SK-N-MC (cell line): Measurements from ENCODE around the gene RELL1.

Experiments
- DNase-seq: peaks from one replicate; pipeline ENCODE4 v3.0.0-alpha.2; 2011; ENCODE audit warnings: low read depth, low spot score
- H3K27ac ChIP-seq: fragments of 200-600 bp; sonication (generic); 2 replicates; pipeline ENCODE4 v1.5.1; 2016; ENCODE audit warnings: mixed run types
- H3K36me3 ChIP-seq: fragments of 200-600 bp; sonication (generic); 2 replicates; pipeline ENCODE4 v1.6.1; 2017; ENCODE audit warnings: antibody characterized with exemption, low read length, mixed read lengths; ENCODE audit not compliant: insufficient read depth
- H3K4me3 ChIP-seq: fragments of 200-600 bp; sonication (generic); 2 replicates; pipeline ENCODE4 v1.5.1; 2016
- H3K9ac ChIP-seq: fragments of 200-600 bp; sonication (generic); 2 replicates; pipeline ENCODE4 v1.8.0; 2017; ENCODE audit warnings: mixed run types, mixed read lengths; ENCODE audit not compliant: insufficient read length
- H3K9me3 ChIP-seq: fragments of 200-600 bp; sonication (generic); 2 replicates; pipeline ENCODE4 v1.6.1; 2017; ENCODE audit warnings: low read depth, mild to moderate bottlenecking, antibody characterized with exemption, low read length, moderate library complexity, mixed read lengths
- EZH2 ChIP-seq: fragments of 200-600 bp; sonication (generic); IDR thresholded peaks from one replicate; pipeline ENCODE4 v1.6.1; 2017; ENCODE audit warnings: antibody characterized with exemption
- FOXP2 ChIP-seq: optimal IDR thresholded peaks from 2 replicates; pipeline ENCODE3; 2011; ENCODE audit warnings: mild to moderate bottlenecking, moderate library complexity; ENCODE audit not compliant: insufficient read depth; ENCODE audit errors: extremely low read length, control extremely low read depth
- POLR2AphosphoS5 ChIP-seq: IDR thresholded peaks from 2 replicates; pipeline ENCODE4 v1.6.1; 2012; ENCODE audit warnings: mild to moderate bottlenecking, low read depth, low read length, borderline replicate concordance

RELL1 gene

GRCh38 chr4:37595875-37596680, 90.1 kb downstream of the RELL1 start:
- Histone ChIP-seq H3K36me3 (no peaks in the 10 kb centered on the region), H3K4me3 (no peak overlapping the region), H3K27ac (no peak overlapping the region), H3K9ac (no peak overlapping the region), H3K9me3 (no peaks in the 10 kb centered on the region)
- TF ChIP-seq FOXP2 = no peak
- TF ChIP-seq EZH2 = no peak
- no peak for TF ChIP-seq POLR2AphosphoS5
- DNase-seq = no peak

GRCh38 chr4:37594099-37594498, 92.1 kb downstream of the RELL1 start:
- no peak for TF ChIP-seq FOXP2
- no peak for TF ChIP-seq EZH2
- TF ChIP-seq POLR2AphosphoS5 = no peak
- no peak for DNase-seq
- Histone ChIP-seq H3K4me3 (no peak overlapping the region), H3K36me3 (no peaks in the 10 kb centered on the region), H3K27ac (no peak overlapping the region), H3K9me3 (no peaks in the 10 kb centered on the region), H3K9ac (no peak overlapping the region)

- no peaks in the 10 kb centered on the region for H3K9me3 ChIP-seq
- no peak overlapping the region for H3K4me3 ChIP-seq
- H3K9ac ChIP-seq = no peak overlapping the region
- H3K36me3 ChIP-seq = no peaks in the 10 kb centered on the region
- TF ChIP-seq FOXP2 = no peak
- no peak for TF ChIP-seq EZH2
- no peak for TF ChIP-seq POLR2AphosphoS5
- DNase-seq = no peak
- H3K27ac ChIP-seq = no peak overlapping the region
These were observed 94.8 kb downstream of the RELL1 start for GRCh38 chr4:37591349-37591748.

DNA sequence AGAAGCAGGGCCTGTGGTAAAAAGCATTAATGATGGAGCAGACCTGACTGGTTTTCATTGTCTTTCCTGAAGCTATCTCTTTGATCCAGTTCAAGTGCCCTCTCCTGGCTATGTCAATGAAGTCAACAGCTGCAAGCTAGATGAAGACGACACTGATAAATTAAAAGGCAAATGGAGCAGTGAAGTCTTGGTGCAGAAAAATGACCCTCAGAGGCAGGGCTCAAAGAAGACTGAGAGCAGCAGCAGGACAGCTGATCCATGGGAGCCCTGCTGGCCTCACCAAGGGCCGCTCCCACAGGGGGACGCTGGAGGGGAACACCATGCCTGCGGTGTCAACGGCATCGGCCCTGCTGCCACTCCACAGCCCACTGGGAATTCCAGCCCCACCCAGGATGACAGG, 96.2 kb downstream of the RELL1 start:
- Histone ChIP-seq H3K9me3 (no peaks in the 10 kb centered on the region), H3K4me3 (no peak overlapping the region), H3K27ac (no peak overlapping the region), H3K36me3 (no peaks in the 10 kb centered on the region), H3K9ac (no peak overlapping the region)
- DNase-seq = no peak
- TF ChIP-seq POLR2AphosphoS5 = no peak
- TF ChIP-seq FOXP2 = no peak
- no peak for TF ChIP-seq EZH2

- no peak for DNase-seq
- H3K4me3 ChIP-seq = no peak overlapping the region
- no peak overlapping the region for H3K9ac ChIP-seq
- no peak for TF ChIP-seq POLR2AphosphoS5
- no peaks in the 10 kb centered on the region for H3K9me3 ChIP-seq
- H3K27ac ChIP-seq = no peak overlapping the region
- no peaks in the 10 kb centered on the region for H3K36me3 ChIP-seq
These were observed 98.0 kb downstream of the RELL1 start for GRCh38 chr4:37588150-37588549.

- no peak for TF ChIP-seq FOXP2
- TF ChIP-seq POLR2AphosphoS5 = no peak
- TF ChIP-seq EZH2 = no peak
- no peak overlapping the region for H3K4me3 ChIP-seq
- H3K9me3 ChIP-seq = no peaks in the 10 kb centered on the region
- DNase-seq = no peak
- H3K27ac ChIP-seq = no peak overlapping the region
- no peak overlapping the region for H3K9ac ChIP-seq
- no peaks in the 10 kb centered on the region for H3K36me3 ChIP-seq
These were observed 100.0 kb downstream of the RELL1 start for GRCh38 chr4:37586194-37586593.

GRCh38 chr4:37584493-37585060, 101.6 kb downstream of the RELL1 start:
- Histone ChIP-seq H3K4me3 (no peak overlapping the region), H3K36me3 (no peaks in the 10 kb centered on the region), H3K9ac (no peak overlapping the region), H3K27ac (no peak overlapping the region), H3K9me3 (no peaks in the 10 kb centered on the region)
- DNase-seq = no peak
- no peak for TF ChIP-seq POLR2AphosphoS5
- no peak for TF ChIP-seq EZH2
- no peak for TF ChIP-seq FOXP2

GRCh38 chr4:37584071-37584470, 102.1 kb downstream of the RELL1 start:
- Histone ChIP-seq H3K9me3 (no peaks in the 10 kb centered on the region), H3K4me3 (no peak overlapping the region), H3K9ac (no peak overlapping the region), H3K27ac (no peak overlapping the region), H3K36me3 (no peaks in the 10 kb centered on the region)
- no peak for DNase-seq
- no peak for TF ChIP-seq EZH2
- no peak for TF ChIP-seq POLR2AphosphoS5
- TF ChIP-seq FOXP2 = no peak
